HepG2 (cell line): ENCODE data around the gene RMDN2. TPM values are rescaled to one million over a fixed set of nuclear protein-coding genes. Genes with fewer than 3 reads are reported as not detected.

Experiments
- ATAC-seq: fragments of 200-7000 bp; cut with Tn5 transposase; 3 replicates; pipeline ENCODE4 v1.9.1; 2020; ENCODE audit warnings: mild to moderate bottlenecking, moderate library complexity
- BruUV-seq: library from RNA; stranded (reverse); fragments of 400-500 nt; replicated peaks from 2 replicates; lab custom pipeline; 2021; lab: Mats Ljungman, UMichigan
- CTCF ChIA-PET: fragments of 300-600 bp; formaldehyde crosslinking; extraction: SDS; loops from one replicate; lab custom pipeline; 2021; ENCODE audit warnings: low total read pairs, inconsistent platforms, low intra/inter-chr PET ratio; lab: Yijun Ruan, JAX
- POLR2A ChIA-PET: fragments of 350-600 bp; sonication (Branson Sonifier 250); formaldehyde crosslinking; loops from one replicate; lab custom pipeline; 2020; ENCODE audit warnings: antibody characterized with exemption, inconsistent platforms; lab: Yijun Ruan, JAX
- DNase-seq: peaks from one replicate; pipeline ENCODE4 v3.0.0-alpha.2; 2015; ENCODE audit warnings: low spot score
- FAIRE-seq: peaks from 3 replicates; lab custom pipeline; 2011; peaks lifted over from hg19 to GRCh38; lab: Jason Lieb, UNC
- H2AFZ ChIP-seq: one replicate; pipeline ENCODE4 v1.6.1; 2011; ENCODE audit warnings: low read length, inconsistent platforms
- H3K27ac ChIP-seq: fragments of 300-600 bp; 3 replicates; pipeline ENCODE4 v1.8.0; 2011; ENCODE audit warnings: mixed run types, mild to moderate bottlenecking, mixed read lengths, low read length, inconsistent platforms; ENCODE audit not compliant: insufficient read depth; ENCODE audit errors: extremely low read length
- H3K27me3 ChIP-seq, 2 experiments: fragments of 200-600 bp in 1 of 2; 2 replicates in 1 of 2; 3 replicates in 1 of 2; pipeline versions ENCODE4 v1.6.0 to v1.8.0; 2011; ENCODE audit warnings: low read length in 2 of 2, mild to moderate bottlenecking in 2 of 2, moderate library complexity in 2 of 2, inconsistent platforms in 1 of 2; ENCODE audit not compliant: insufficient read depth in 2 of 2, control insufficient read depth in 1 of 2
- H3K36me3 ChIP-seq, 2 experiments: fragments of 200-600 bp in 1 of 2; replicated peaks in 1 of 2; 2 replicates in 1 of 2; 3 replicates in 1 of 2; pipeline versions ENCODE4 v1.5.1 to v1.8.0; 2011; ENCODE audit warnings: low read length in 2 of 2, inconsistent platforms in 1 of 2; ENCODE audit not compliant: insufficient read depth in 2 of 2, control insufficient read depth in 1 of 2
- H3K4me1 ChIP-seq: 2 replicates; pipeline ENCODE4 v1.5.1; 2012; ENCODE audit warnings: low read length, inconsistent platforms; ENCODE audit not compliant: insufficient read depth
- H3K4me2 ChIP-seq: 2 replicates; pipeline ENCODE4 v1.6.0; 2011; ENCODE audit warnings: low read depth, low read length, inconsistent platforms
- H3K4me3 ChIP-seq, 3 experiments: fragments of 200-600 bp in 1 of 3; sonication (generic), shearing (Covaris generic) in 1 of 3; replicated peaks in 1 of 3; 2 replicates each; pipeline ENCODE4 v1.5.1; 2011 to 2016; ENCODE audit warnings: low read length in 3 of 3, inconsistent platforms in 2 of 3, low read depth in 2 of 3, mild to moderate bottlenecking in 2 of 3, control low read depth in 1 of 3, mixed read lengths in 1 of 3; ENCODE audit not compliant: insufficient read depth in 1 of 3
- H3K79me2 ChIP-seq: one replicate; pipeline ENCODE4 v1.6.1; 2011; ENCODE audit warnings: low read length, inconsistent platforms; ENCODE audit not compliant: insufficient read depth
- H3K9ac ChIP-seq: 2 replicates; pipeline ENCODE4 v1.6.0; 2011; ENCODE audit warnings: mild to moderate bottlenecking, low read depth, low read length, inconsistent platforms; ENCODE audit not compliant: insufficient read depth
- H3K9me3 ChIP-seq: 2 replicates; pipeline ENCODE4 v1.5.1; 2012; ENCODE audit warnings: mild to moderate bottlenecking, low read length
- H4K20me1 ChIP-seq: 2 replicates; pipeline ENCODE4 v1.6.0; 2011; ENCODE audit warnings: inconsistent platforms, mild to moderate bottlenecking, low read length, moderate library complexity; ENCODE audit not compliant: insufficient read depth
- GABPB1 ChIP-seq: IDR thresholded peaks from 2 replicates; pipeline ENCODE4 v1.6.1; 2016; ENCODE audit warnings: mild to moderate bottlenecking, missing genetic modification reagents, moderate library complexity, missing compliant biosample characterization
- ISL2 ChIP-seq: sonication (generic); formaldehyde crosslinking; IDR thresholded peaks from 2 replicates; pipeline ENCODE4 v1.5.0; 2020; ENCODE audit warnings: missing genetic modification reagents
- RFX3 ChIP-seq: IDR thresholded peaks from 2 replicates; pipeline ENCODE4 v1.6.1; 2016; ENCODE audit warnings: missing biosample characterization, missing genetic modification reagents
- SMAD9 ChIP-seq: sonication (generic); formaldehyde crosslinking; IDR thresholded peaks from 2 replicates; pipeline ENCODE4 v1.5.1; 2020; ENCODE audit warnings: mild to moderate bottlenecking, missing genetic modification reagents
- ZEB1 ChIP-seq: IDR thresholded peaks from 2 replicates; pipeline ENCODE4 v1.6.1; 2012; ENCODE audit warnings: mild to moderate bottlenecking, low read depth, inconsistent platforms; ENCODE audit not compliant: insufficient replicate concordance
- ZNF337 ChIP-seq: sonication (generic); formaldehyde crosslinking; IDR thresholded peaks from 2 replicates; pipeline ENCODE4 v1.5.1; 2020; ENCODE audit warnings: missing genetic modification reagents, low read depth, mild to moderate bottlenecking, borderline replicate concordance
- ZNF768 ChIP-seq: sonication (generic); formaldehyde crosslinking; IDR thresholded peaks from 2 replicates; pipeline ENCODE4 v1.4.0; 2020; ENCODE audit warnings: missing genetic modification reagents
- WGBS: methylation state at CpG from one replicate; pipeline ENCODE4 v1.1.6; 2017; ENCODE audit warnings: low lambda C conversion rate; 5-methylcytosine and 5-hydroxymethylcytosine counted together
- in situ Hi-C: cut with HindIII; loops from 2 replicates; pipeline ENCODE4 v1.10.0; 2017; ENCODE audit warnings: low pct_unique_long_range_greater_than_20kb; ENCODE audit not compliant: extremely low pct_ligation_motif_present
- intact Hi-C: fragments of 100-400 bp; cut with micrococcal nuclease; formaldehyde crosslinking; loops from one replicate; pipeline ENCODE4 v1.10.0; 2022; ENCODE audit not compliant: unreplicated experiment
- polyA plus RNA-seq, 8 experiments: library from polyadenylated mRNA; depleted of rRNA in 3 of 8; stranded (reverse) in 7 of 8; unstranded in 1 of 8; fragments of >200 nt; fragmentation: Illumina TruSeq in 4 of 8; extraction: Trizol in 4 of 8; gene quantifications; 2 replicates each; pipeline versions ENCODE4 v1.2.1 to v1.2.3, GENCODE V29; 2011 to 2016; ENCODE audit warnings: low read depth in 4 of 8, missing spikeins in 1 of 8, mixed read lengths in 1 of 8; ENCODE audit not compliant: insufficient read depth in 1 of 8
- total RNA-seq, 5 experiments: library from RNA; depleted of rRNA; stranded (reverse); fragments of >200 nt; fragmentation: Illumina TruSeq; extraction: Trizol; gene quantifications; 2 replicates each; pipeline ENCODE4 v1.2.3, GENCODE V29; 2016; ENCODE audit warnings: low read depth in 1 of 5
- TF ChIP-seq, protein P1 (sequence below): sonication (generic); formaldehyde crosslinking; IDR thresholded peaks from 2 replicates; pipeline ENCODE4 v1.8.1; 2023; ENCODE audit warnings: mild to moderate bottlenecking, missing genetic modification reagents
- TF ChIP-seq, protein P2 (sequence below): sonication (generic); formaldehyde crosslinking; IDR thresholded peaks from 2 replicates; pipeline ENCODE4 v1.5.0; 2020; ENCODE audit warnings: missing genetic modification reagents

Gene RMDN2
- total and polyA plus RNA-seq, 2 of the 13 experiments (the other 11 are each of a cell fraction or from before 2014, with no cell fraction given) = 2.3 to 8.9 TPM

DNA sequence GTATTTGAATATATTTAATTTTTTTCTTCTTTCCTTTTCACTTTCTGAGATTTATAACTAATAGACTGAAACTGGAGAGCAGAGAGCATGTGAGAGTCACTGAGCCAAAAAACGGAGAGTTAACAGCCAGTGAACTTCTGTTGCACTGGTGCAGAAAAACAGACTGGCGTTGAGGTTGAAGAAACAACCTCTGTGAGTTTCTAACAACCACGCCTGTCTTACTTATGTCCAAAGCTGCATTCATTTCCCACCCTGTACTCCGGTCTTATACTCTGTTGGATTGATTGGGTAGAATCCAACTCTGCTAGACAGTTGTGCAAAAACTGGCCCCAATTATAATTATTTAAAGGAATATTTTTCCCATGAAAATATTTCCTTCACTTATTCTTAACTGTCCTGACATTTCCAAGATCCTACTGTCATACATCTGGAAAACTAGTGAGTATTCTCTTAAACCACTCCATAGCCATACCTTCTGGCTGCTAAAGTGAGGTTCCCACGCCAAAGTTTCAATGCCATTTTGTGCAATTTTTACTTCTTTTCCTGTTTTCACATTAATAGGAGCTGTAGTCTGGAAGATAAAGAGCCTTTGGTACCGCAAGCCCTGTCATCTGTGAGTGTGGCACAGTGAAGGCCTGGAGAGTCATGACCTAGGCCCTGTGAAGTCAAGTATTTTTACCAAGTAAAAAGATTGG is 141.5 kb downstream of the RMDN2 start:
- FAIRE-seq (no peak), DNase-seq (no peak), ATAC-seq (no peak)
- ChIA-PET CTCF (no interaction called here), POLR2A (no interaction called here)
- H3K36me3 ChIP-seq = no peaks in the 10 kb centered on the region
- intact Hi-C loops = no loop called here
- H3K79me2 ChIP-seq = no peaks in the 10 kb centered on the region
- no peaks in the 10 kb centered on the region for H3K9me3 ChIP-seq
- no peaks in the 10 kb centered on the region for H3K4me1 ChIP-seq
- peaks cover 0 to 12% of the 10 kb centered on the region in 2 experiments; a peak in 3 of 5 replicates for H3K27me3 ChIP-seq
- in situ Hi-C loops = no loop called here
- H4K20me1 ChIP-seq = no peaks in the 10 kb centered on the region
- 33% methylated on average over 6 of the region's 6 CpGs for WGBS
- no TSS peak for BruUV-seq
- H3K27ac ChIP-seq = no peak overlapping the region
- TF ChIP-seq ISL2 (CRISPR knock-in tag) = no peak
- TF ChIP-seq RFX3 (CRISPR knock-in tag) = no peak
- no peak for TF ChIP-seq SMAD9 (CRISPR knock-in tag)
- no peak for TF ChIP-seq ZNF768 (CRISPR knock-in tag)
- TF ChIP-seq, protein P1, sequence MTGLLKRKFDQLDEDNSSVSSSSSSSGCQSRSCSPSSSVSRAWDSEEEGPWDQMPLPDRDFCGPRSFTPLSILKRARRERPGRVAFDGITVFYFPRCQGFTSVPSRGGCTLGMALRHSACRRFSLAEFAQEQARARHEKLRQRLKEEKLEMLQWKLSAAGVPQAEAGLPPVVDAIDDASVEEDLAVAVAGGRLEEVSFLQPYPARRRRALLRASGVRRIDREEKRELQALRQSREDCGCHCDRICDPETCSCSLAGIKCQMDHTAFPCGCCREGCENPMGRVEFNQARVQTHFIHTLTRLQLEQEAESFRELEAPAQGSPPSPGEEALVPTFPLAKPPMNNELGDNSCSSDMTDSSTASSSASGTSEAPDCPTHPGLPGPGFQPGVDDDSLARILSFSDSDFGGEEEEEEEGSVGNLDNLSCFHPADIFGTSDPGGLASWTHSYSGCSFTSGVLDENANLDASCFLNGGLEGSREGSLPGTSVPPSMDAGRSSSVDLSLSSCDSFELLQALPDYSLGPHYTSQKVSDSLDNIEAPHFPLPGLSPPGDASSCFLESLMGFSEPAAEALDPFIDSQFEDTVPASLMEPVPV (CRISPR knock-in tag) = no peak
- TF ChIP-seq ZEB1 = no peak
- TF ChIP-seq ZNF337 (CRISPR knock-in tag) = no peak
- TF ChIP-seq, protein P2, sequence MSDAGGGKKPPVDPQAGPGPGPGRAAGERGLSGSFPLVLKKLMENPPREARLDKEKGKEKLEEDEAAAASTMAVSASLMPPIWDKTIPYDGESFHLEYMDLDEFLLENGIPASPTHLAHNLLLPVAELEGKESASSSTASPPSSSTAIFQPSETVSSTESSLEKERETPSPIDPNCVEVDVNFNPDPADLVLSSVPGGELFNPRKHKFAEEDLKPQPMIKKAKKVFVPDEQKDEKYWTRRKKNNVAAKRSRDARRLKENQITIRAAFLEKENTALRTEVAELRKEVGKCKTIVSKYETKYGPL (CRISPR knock-in tag) = no peak
- no peak for TF ChIP-seq GABPB1 (CRISPR knock-in tag)
- H3K4me3 ChIP-seq = no peak overlapping the region
- no peak overlapping the region for H2AFZ ChIP-seq
- no peak overlapping the region for H3K4me2 ChIP-seq
- no peak overlapping the region for H3K9ac ChIP-seq

Other genes starting within 250 kb of the RMDN2 start
- not detected in 2 replicates for gene CYP1B1, start 150.9 kb downstream of the RMDN2 start, total RNA-seq (2016; rRNA removed; fragmentation: Illumina TruSeq; extraction: Trizol)
- gene CYP1B1, start 150.9 kb downstream of the RMDN2 start, polyA plus RNA-seq (2011; rRNA removed) = not detected in 2 replicates